HL-60 (cell line): ENCODE results near the gene NAXE.
"Not testable (repeated sequence)": the region's sequence is repeated elsewhere in the genome, so short reads cannot be mapped to it uniquely, and the experiment has no call there.

Experiments used
- DNase-seq, 2 experiments: peaks; one replicate each; pipeline ENCODE4 v3.0.0-alpha.2; 2010 to 2020; ENCODE audit warnings: low read depth in 1 of 2, low spot score in 1 of 2
- H3K27ac ChIP-seq: fragments of 250-450 bp; sonication (Bioruptor Pico); replicated peaks from 2 replicates; pipeline ENCODE4 v1.5.1; 2020; ENCODE audit warnings: mild to moderate bottlenecking, moderate library complexity
- H3K27me3 ChIP-seq: fragments of 250-450 bp; sonication (Bioruptor Pico); 2 replicates; pipeline ENCODE4 v1.5.1; 2021; ENCODE audit warnings: mild to moderate bottlenecking, moderate library complexity; ENCODE audit not compliant: insufficient read depth, poor library complexity, severe bottlenecking
- H3K4me3 ChIP-seq: replicated peaks from 2 replicates; pipeline ENCODE4 v1.5.1; 2011; ENCODE audit warnings: mild to moderate bottlenecking, control low read depth, low read length; ENCODE audit not compliant: insufficient read depth
- CTCF ChIP-seq: IDR thresholded peaks from one replicate; pipeline ENCODE4 v1.5.1; 2011; ENCODE audit warnings: low read length, control low read depth, inconsistent platforms; ENCODE audit not compliant: insufficient read depth
- GABPA ChIP-seq: IDR thresholded peaks from 2 replicates; pipeline ENCODE4 v1.6.1; 2012; ENCODE audit warnings: low read depth
- POLR2AphosphoS5 ChIP-seq: IDR thresholded peaks from 2 replicates; pipeline ENCODE4 v1.6.1; 2012; ENCODE audit warnings: low read depth
- REST ChIP-seq: IDR thresholded peaks from 2 replicates; pipeline ENCODE4 v1.6.1; 2012; ENCODE audit warnings: low read depth; ENCODE audit not compliant: insufficient replicate concordance
- SPI1 ChIP-seq: IDR thresholded peaks from 2 replicates; pipeline ENCODE4 v1.6.1; 2012; ENCODE audit warnings: low read depth, mild to moderate bottlenecking, borderline replicate concordance

NAXE gene

GRCh38 chr1:156608981-156609380, 17.4 kb downstream of the NAXE start:
- H3K4me3 ChIP-seq = no peak overlapping the region
- peak in 1 of 2 experiments; percentile 40 for DNase-seq
- H3K27ac ChIP-seq = no peak overlapping the region
- no peak for TF ChIP-seq REST
- TF ChIP-seq CTCF = peak; percentile 30
- H3K27me3 ChIP-seq = no peaks in the 10 kb centered on the region

- H3K27me3 ChIP-seq, H3K4me3 ChIP-seq, DNase-seq, H3K27ac ChIP-seq: not testable (repeated sequence)
Measured at GRCh38 chr1:156610072-156610471, 18.5 kb downstream of the NAXE start.

- H3K4me3 ChIP-seq = no peak overlapping the region
- TF ChIP-seq REST (no peak), SPI1 (0 out of 2 replicates have a peak, but pooled peaks have one; percentile 10)
- no peak overlapping the region for H3K27ac ChIP-seq
- H3K27me3 ChIP-seq = peaks cover 15% of the 10 kb centered on the region
- DNase-seq = no peak
Measured at GRCh38 chr1:156612666-156613065, 21.1 kb downstream of the NAXE start.

GRCh38 chr1:156615946-156616345, 24.4 kb downstream of the NAXE start:
- Histone ChIP-seq H3K27ac (no peak overlapping the region), H3K4me3 (no peak overlapping the region), H3K27me3 (peaks cover 28% of the 10 kb centered on the region)
- TF ChIP-seq GABPA = no peak
- no peak for TF ChIP-seq SPI1
- no peak for TF ChIP-seq CTCF
- TF ChIP-seq REST = no peak
- TF ChIP-seq POLR2AphosphoS5 = no peak
- DNase-seq = no peak
